ENCODE data around the gene KRT85.

DNA sequence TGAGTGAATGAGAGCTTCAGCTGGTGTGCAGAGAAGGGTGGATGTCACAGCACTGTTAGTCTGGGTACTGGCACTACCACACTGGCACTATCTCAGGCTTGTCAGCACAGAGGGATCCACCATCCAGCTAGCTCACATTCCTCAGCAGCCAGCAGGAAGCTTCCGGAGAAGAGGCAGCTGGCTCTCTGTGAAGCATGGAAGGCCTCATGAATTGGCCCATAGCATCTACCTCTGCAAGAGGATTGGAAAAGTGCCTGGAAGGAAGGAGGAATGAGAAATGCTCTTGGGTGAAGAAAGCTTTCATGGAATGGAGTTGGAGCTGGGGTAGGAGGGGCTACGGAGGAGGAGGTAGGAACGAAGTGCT is 56.0 kb downstream of the KRT85 start:
- no peak for TF ChIP-seq HNRNPK (IDR thresholded peaks at IDR 0.05; ENCODE audit: low read depth, low read length, poor library complexity, severe bottlenecking)
- TF ChIP-seq CEBPB (IDR thresholded peaks at IDR 0.05; ENCODE audit: borderline replicate concordance, low read depth, low read length): no peak
- no peak for TF ChIP-seq FOXO1 (CRISPR knock-in tag; IDR thresholded peaks at IDR 0.05)
- TF ChIP-seq, protein P1, sequence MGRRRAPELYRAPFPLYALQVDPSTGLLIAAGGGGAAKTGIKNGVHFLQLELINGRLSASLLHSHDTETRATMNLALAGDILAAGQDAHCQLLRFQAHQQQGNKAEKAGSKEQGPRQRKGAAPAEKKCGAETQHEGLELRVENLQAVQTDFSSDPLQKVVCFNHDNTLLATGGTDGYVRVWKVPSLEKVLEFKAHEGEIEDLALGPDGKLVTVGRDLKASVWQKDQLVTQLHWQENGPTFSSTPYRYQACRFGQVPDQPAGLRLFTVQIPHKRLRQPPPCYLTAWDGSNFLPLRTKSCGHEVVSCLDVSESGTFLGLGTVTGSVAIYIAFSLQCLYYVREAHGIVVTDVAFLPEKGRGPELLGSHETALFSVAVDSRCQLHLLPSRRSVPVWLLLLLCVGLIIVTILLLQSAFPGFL (CRISPR knock-in tag; IDR thresholded peaks at IDR 0.05): no peak
- TF ChIP-seq ZKSCAN5 (CRISPR knock-in tag; IDR thresholded peaks at IDR 0.05): no peak
- no peak for TF ChIP-seq POLR2A (IDR thresholded peaks at IDR 0.05; ENCODE audit: insufficient read depth in 1 of 2, low read depth in 2 of 2, low read length in 2 of 2)
- TF ChIP-seq GABPA (IDR thresholded peaks at IDR 0.05; ENCODE audit: low read depth, low read length): no peak
- no peak for TF ChIP-seq GABPA (CRISPR knock-in tag; IDR thresholded peaks at IDR 0.05; ENCODE audit: low read depth)
- no peak for TF ChIP-seq ZNF101 (CRISPR knock-in tag; IDR thresholded peaks at IDR 0.05; ENCODE audit: borderline replicate concordance, low read depth)
- TF ChIP-seq CTCF (CRISPR knock-in tag; IDR thresholded peaks at IDR 0.05): no peak
- no peak for TF ChIP-seq ZBTB40 (IDR thresholded peaks at IDR 0.05)
- no peak for TF ChIP-seq ZBTB40 (CRISPR knock-in tag; IDR thresholded peaks at IDR 0.05)
- TF ChIP-seq ZNF18 (CRISPR knock-in tag; IDR thresholded peaks at IDR 0.05; ENCODE audit: insufficient replicate concordance): no peak
- TF ChIP-seq HDAC2 (CRISPR knock-in tag; IDR thresholded peaks at IDR 0.05): no peak
- TF ChIP-seq BCL3 (CRISPR knock-in tag; IDR thresholded peaks at IDR 0.05): no peak
